Activated naive CD8-positive, alpha-beta T cell (primary cell): ENCODE data around the gene CHMP5.
A peak's percentile ranks its signal among the peaks of the same experiment; 100 is the strongest.

ENCODE experiments used
- H3K27ac Mint-ChIP-seq: one replicate; pipeline ENCODE4 v1.8.0; 2021; ENCODE audit warnings: mixed read lengths
- H3K27me3 Mint-ChIP-seq: one replicate; pipeline ENCODE4 v1.8.0; 2021; ENCODE audit warnings: mixed read lengths
- H3K36me3 Mint-ChIP-seq: one replicate; pipeline ENCODE4 v1.8.0; 2021; ENCODE audit warnings: mixed read lengths
- H3K4me1 Mint-ChIP-seq: one replicate; pipeline ENCODE4 v1.8.0; 2021; ENCODE audit warnings: low read depth, mixed read lengths
- H3K4me3 Mint-ChIP-seq: one replicate; pipeline ENCODE4 v1.8.0; 2021; ENCODE audit warnings: mild to moderate bottlenecking, mixed read lengths
- H3K9me3 Mint-ChIP-seq: one replicate; pipeline ENCODE4 v1.8.0; 2021; ENCODE audit warnings: low read depth, mixed read lengths

CHMP5 gene

GRCh38 chr9:33255014-33255413 lies 9.8 kb upstream of the CHMP5 start:
- Mint-ChIP-seq H3K4me3 (no peak overlapping the region), H3K9me3 (no peaks in the 10 kb centered on the region), H3K36me3 (peaks cover 16% of the 10 kb centered on the region), H3K27me3 (no peaks in the 10 kb centered on the region), H3K27ac (no peak overlapping the region), H3K4me1 (peaks cover 8% of the 10 kb centered on the region)

- Mint-ChIP-seq H3K4me3 (no peak overlapping the region), H3K27me3 (no peaks in the 10 kb centered on the region), H3K36me3 (peaks cover 16% of the 10 kb centered on the region), H3K4me1 (peaks cover 12% of the 10 kb centered on the region), H3K9me3 (no peaks in the 10 kb centered on the region), H3K27ac (no peak overlapping the region)
These were observed 9.4 kb upstream of the CHMP5 start for GRCh38 chr9:33255471-33255870.

GRCh38 chr9:33256236-33256635 lies 8.6 kb upstream of the CHMP5 start:
- H3K4me1 Mint-ChIP-seq = peaks cover 12% of the 10 kb centered on the region
- H3K4me3 Mint-ChIP-seq = no peak overlapping the region
- H3K27ac Mint-ChIP-seq = no peak overlapping the region
- no peaks in the 10 kb centered on the region for H3K9me3 Mint-ChIP-seq
- peaks cover 19% of the 10 kb centered on the region for H3K36me3 Mint-ChIP-seq
- no peaks in the 10 kb centered on the region for H3K27me3 Mint-ChIP-seq

GRCh38 chr9:33257276-33257675 lies 7.6 kb upstream of the CHMP5 start:
- peaks cover 17% of the 10 kb centered on the region for H3K4me1 Mint-ChIP-seq
- no peaks in the 10 kb centered on the region for H3K27me3 Mint-ChIP-seq
- no peak overlapping the region for H3K27ac Mint-ChIP-seq
- peaks cover 19% of the 10 kb centered on the region for H3K36me3 Mint-ChIP-seq
- no peak overlapping the region for H3K4me3 Mint-ChIP-seq
- H3K9me3 Mint-ChIP-seq = no peaks in the 10 kb centered on the region

- H3K27me3 Mint-ChIP-seq = no peaks in the 10 kb centered on the region
- peaks cover 24% of the 10 kb centered on the region for H3K36me3 Mint-ChIP-seq
- peak overlapping the region; percentile 46 for H3K27ac Mint-ChIP-seq
- H3K4me3 Mint-ChIP-seq = no peak overlapping the region
- H3K4me1 Mint-ChIP-seq = peaks cover 29% of the 10 kb centered on the region
- no peaks in the 10 kb centered on the region for H3K9me3 Mint-ChIP-seq
These were observed 4.5 kb upstream of the CHMP5 start for GRCh38 chr9:33260372-33260771.

GRCh38 chr9:33263131-33264002 lies 1.5 kb upstream of the CHMP5 start:
- no peaks in the 10 kb centered on the region for H3K27me3 Mint-ChIP-seq
- H3K27ac Mint-ChIP-seq = peak overlapping the region; percentile 96
- H3K4me1 Mint-ChIP-seq = peaks cover 53% of the 10 kb centered on the region
- H3K36me3 Mint-ChIP-seq = peaks cover 13% of the 10 kb centered on the region
- H3K9me3 Mint-ChIP-seq = no peaks in the 10 kb centered on the region
- H3K4me3 Mint-ChIP-seq = peak overlapping the region; percentile 94

- Mint-ChIP-seq H3K4me1 (peaks cover 52% of the 10 kb centered on the region), H3K27ac (peak overlapping the region; percentile 96), H3K9me3 (no peaks in the 10 kb centered on the region), H3K27me3 (no peaks in the 10 kb centered on the region), H3K4me3 (peak overlapping the region; percentile 94), H3K36me3 (peaks cover 10% of the 10 kb centered on the region)
These were observed 811 bp upstream of the CHMP5 start for GRCh38 chr9:33264003-33264472.

- Mint-ChIP-seq H3K9me3 (no peaks in the 10 kb centered on the region), H3K27ac (peak overlapping the region; percentile 94), H3K27me3 (no peaks in the 10 kb centered on the region), H3K36me3 (peaks cover 8% of the 10 kb centered on the region), H3K4me3 (peak overlapping the region; percentile 95), H3K4me1 (peaks cover 45% of the 10 kb centered on the region)
These were observed 489 bp downstream of the CHMP5 start for GRCh38 chr9:33265211-33265865.

- Mint-ChIP-seq H3K27me3 (no peaks in the 10 kb centered on the region), H3K9me3 (no peaks in the 10 kb centered on the region), H3K36me3 (peaks cover 5% of the 10 kb centered on the region), H3K4me3 (no peak overlapping the region), H3K4me1 (peaks cover 39% of the 10 kb centered on the region), H3K27ac (peak overlapping the region; percentile 94)
These were observed 2.4 kb downstream of the CHMP5 start for GRCh38 chr9:33267151-33267767.

GRCh38 chr9:33270146-33270545 lies 5.3 kb downstream of the CHMP5 start:
- Mint-ChIP-seq H3K36me3 (no peaks in the 10 kb centered on the region), H3K27ac (no peak overlapping the region), H3K4me1 (peaks cover 33% of the 10 kb centered on the region)

GRCh38 chr9:33272061-33272460 lies 7.2 kb downstream of the CHMP5 start:
- no peaks in the 10 kb centered on the region for H3K27me3 Mint-ChIP-seq
- H3K4me1 Mint-ChIP-seq = peaks cover 14% of the 10 kb centered on the region
- no peak overlapping the region for H3K27ac Mint-ChIP-seq
- no peaks in the 10 kb centered on the region for H3K9me3 Mint-ChIP-seq
- H3K4me3 Mint-ChIP-seq = no peak overlapping the region
- H3K36me3 Mint-ChIP-seq = no peaks in the 10 kb centered on the region

More at GRCh38 chr9:33270146-33270545, 5.3 kb downstream of the CHMP5 start:
- no peaks in the 10 kb centered on the region for H3K9me3 Mint-ChIP-seq
- no peaks in the 10 kb centered on the region for H3K27me3 Mint-ChIP-seq
- H3K4me3 Mint-ChIP-seq = no peak overlapping the region

GRCh38 chr9:33273266-33273971 lies 8.6 kb downstream of the CHMP5 start:
- no peaks in the 10 kb centered on the region for H3K9me3 Mint-ChIP-seq
- H3K27ac Mint-ChIP-seq = peak overlapping the region; percentile 55
- no peak overlapping the region for H3K4me3 Mint-ChIP-seq
- peaks cover 4% of the 10 kb centered on the region for H3K4me1 Mint-ChIP-seq
- H3K36me3 Mint-ChIP-seq = peaks cover 7% of the 10 kb centered on the region
- no peaks in the 10 kb centered on the region for H3K27me3 Mint-ChIP-seq

- H3K4me3 Mint-ChIP-seq = no peak overlapping the region
- peaks cover 7% of the 10 kb centered on the region for H3K36me3 Mint-ChIP-seq
- H3K4me1 Mint-ChIP-seq = peaks cover 3% of the 10 kb centered on the region
- no peaks in the 10 kb centered on the region for H3K27me3 Mint-ChIP-seq
- H3K9me3 Mint-ChIP-seq = no peaks in the 10 kb centered on the region
- peak overlapping the region; percentile 17 for H3K27ac Mint-ChIP-seq
These were observed 9.1 kb downstream of the CHMP5 start for GRCh38 chr9:33273972-33274328.

GRCh38 chr9:33277484-33277883 lies 12.6 kb downstream of the CHMP5 start:
- no peaks in the 10 kb centered on the region for H3K27me3 Mint-ChIP-seq
- H3K4me3 Mint-ChIP-seq = no peak overlapping the region
- peaks cover 3% of the 10 kb centered on the region for H3K4me1 Mint-ChIP-seq
- peak overlapping the region; percentile 66 for H3K27ac Mint-ChIP-seq
- H3K36me3 Mint-ChIP-seq = peaks cover 7% of the 10 kb centered on the region
- no peaks in the 10 kb centered on the region for H3K9me3 Mint-ChIP-seq
